ENCODE data around the gene IFT43.

DNA sequence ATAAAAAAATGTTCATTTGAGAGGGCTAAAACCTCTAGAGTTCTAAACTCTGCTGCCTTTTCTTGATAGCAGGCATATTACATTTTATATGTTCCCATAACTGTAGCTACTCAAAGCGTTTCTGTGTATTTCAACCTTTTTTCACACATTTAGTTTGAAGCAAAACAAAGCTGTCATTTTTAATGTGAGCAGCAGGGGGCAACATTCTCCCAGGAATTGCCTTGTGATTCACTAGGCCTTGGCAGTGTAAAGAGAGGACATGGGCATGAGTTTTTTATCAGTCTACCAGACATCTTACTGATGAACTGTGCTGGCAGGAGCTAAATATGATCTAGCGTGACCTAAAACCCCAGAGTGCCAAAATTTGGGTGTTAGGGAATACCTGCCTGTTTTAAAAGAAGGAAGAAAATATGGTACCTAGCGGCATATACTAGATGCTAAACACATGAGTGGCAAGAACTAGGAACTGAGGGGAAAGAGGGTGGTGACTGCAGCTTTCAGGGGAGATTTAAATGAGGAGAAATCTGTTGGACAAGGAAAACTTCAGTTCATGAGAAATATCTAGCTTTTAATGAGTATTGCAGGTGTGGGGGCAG lies 65.3 kb downstream of the IFT43 start:
- no peak for TF ChIP-seq POLR2A (IDR thresholded peaks at IDR 0.05; ENCODE audit: low read depth, low read length)
- no peak for TF ChIP-seq POLR2AphosphoS5 (IDR thresholded peaks at IDR 0.05; ENCODE audit: low read depth, low read length)
- TF ChIP-seq TAF1 (IDR thresholded peaks at IDR 0.05; ENCODE audit: low read depth, low read length) = no peak
- no peak for TF ChIP-seq SPI1 (IDR thresholded peaks at IDR 0.05; ENCODE audit: low read depth, low read length)
- no peak for TF ChIP-seq POU2F2 (IDR thresholded peaks at IDR 0.05; ENCODE audit: low read depth, low read length)
- no peak for TF ChIP-seq PAX5 (IDR thresholded peaks at IDR 0.05; ENCODE audit: insufficient read depth, low read length, severe bottlenecking)
